HG03378 (cell line): ENCODE data around the gene NPAS3.

Source experiments
- ATAC-seq: cut with Tn5 transposase; IDR thresholded peaks from one replicate; pipeline ENCODE4 v1.9.1; 2021; ENCODE audit warnings: mild to moderate bottlenecking, moderate library complexity; ENCODE audit not compliant: unreplicated experiment

NPAS3 gene

GRCh38 chr14:33464254-33464962 is 525.7 kb downstream of the NPAS3 start:
- ATAC-seq: no peak

- no peak for ATAC-seq
Measured at GRCh38 chr14:33465846-33466700, 527.4 kb downstream of the NPAS3 start.

- ATAC-seq: no peak
Measured at GRCh38 chr14:33467971-33468370, 529.3 kb downstream of the NPAS3 start.

GRCh38 chr14:33469898-33470297 is 531.2 kb downstream of the NPAS3 start:
- ATAC-seq: no peak

- ATAC-seq: no peak
Measured at GRCh38 chr14:33471776-33472175, 533.1 kb downstream of the NPAS3 start.

GRCh38 chr14:33475623-33476022 is 536.9 kb downstream of the NPAS3 start:
- no peak for ATAC-seq

- no peak for ATAC-seq
Measured at GRCh38 chr14:33477797-33478196, 539.1 kb downstream of the NPAS3 start.

GRCh38 chr14:33480071-33480886 is 541.6 kb downstream of the NPAS3 start:
- no peak for ATAC-seq

- no peak for ATAC-seq
Measured at GRCh38 chr14:33480887-33481184, 542.2 kb downstream of the NPAS3 start.

- ATAC-seq: no peak
Measured at GRCh38 chr14:33483110-33483509, 544.4 kb downstream of the NPAS3 start.

GRCh38 chr14:33483541-33483940 is 544.9 kb downstream of the NPAS3 start:
- ATAC-seq: no peak

- ATAC-seq: no peak
Measured at GRCh38 chr14:33484264-33484663, 545.6 kb downstream of the NPAS3 start.

- no peak for ATAC-seq
Measured at GRCh38 chr14:33486332-33486890, 547.7 kb downstream of the NPAS3 start.

GRCh38 chr14:33488582-33488981 is 549.9 kb downstream of the NPAS3 start:
- ATAC-seq: no peak

- no peak for ATAC-seq
Measured at GRCh38 chr14:33490555-33490954, 551.9 kb downstream of the NPAS3 start.

- no peak for ATAC-seq
Measured at GRCh38 chr14:33491112-33491511, 552.4 kb downstream of the NPAS3 start.

GRCh38 chr14:33492491-33492890 is 553.8 kb downstream of the NPAS3 start:
- ATAC-seq: no peak

GRCh38 chr14:33493266-33493665 is 554.6 kb downstream of the NPAS3 start:
- no peak for ATAC-seq

GRCh38 chr14:33493990-33494389 is 555.3 kb downstream of the NPAS3 start:
- ATAC-seq: no peak

- no peak for ATAC-seq
Measured at GRCh38 chr14:33499687-33500086, 561.0 kb downstream of the NPAS3 start.
